ENCODE data around the gene BTBD8.

DNA sequence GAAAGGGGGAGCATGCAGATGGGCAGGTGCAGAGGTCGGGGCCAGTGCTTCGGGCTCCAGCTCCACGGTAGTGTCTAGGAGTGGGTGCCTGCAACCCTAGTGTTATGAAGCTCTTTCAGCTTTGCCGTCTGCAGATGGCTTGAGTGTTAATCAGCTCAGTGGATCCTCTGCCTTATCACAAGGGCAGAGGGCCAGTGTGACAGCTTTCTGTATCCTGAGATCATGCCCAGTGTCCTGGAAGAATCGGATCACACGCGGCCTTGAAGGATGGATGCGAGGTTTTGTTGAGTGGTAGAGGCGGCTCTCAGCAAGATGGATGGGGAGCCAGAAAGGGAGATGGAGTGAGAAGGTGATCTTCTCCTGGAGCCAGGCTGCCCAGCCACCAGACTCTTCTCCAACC lies 112.1 kb downstream of the BTBD8 start:
- TF ChIP-seq CTCF (IDR thresholded peaks at IDR 0.05; ENCODE audit: low read depth, low read length, poor library complexity, severe bottlenecking): no peak
- no peak for TF ChIP-seq EZH2phosphoT487 (IDR thresholded peaks at IDR 0.05; ENCODE audit: borderline replicate concordance, low read length)

All from DOHH2 (cell line).